NCI-H146 (cell line): ENCODE results near the gene ZSCAN9.
A peak's percentile ranks its signal among the peaks of the same experiment; 100 is the strongest.

Experiments used
- DNase-seq: peaks from one replicate; lab custom pipeline; 2025; lab: John Stamatoyannopoulos, UW

The ZSCAN9 gene

GRCh38 chr6:28225056-28225834 is at the start of gene ZSCAN9:
Gene ZSCAN9, plus strand, starts transcription at chr6:28225275. Its CDS starts 1,810 bp downstream, at chr6:28227085.
- peak; percentile 96 for DNase-seq

GRCh38 chr6:28176373-28176772 is 48.7 kb upstream of the ZSCAN9 start:
- DNase-seq: no peak

GRCh38 chr6:28182255-28182654 is 42.8 kb upstream of the ZSCAN9 start:
- DNase-seq: no peak

- DNase-seq: no peak
These were observed 36.7 kb upstream of the ZSCAN9 start for GRCh38 chr6:28188111-28188979.

GRCh38 chr6:28200020-28200419 is 25.1 kb upstream of the ZSCAN9 start:
- no peak for DNase-seq

- DNase-seq: no peak
These were observed 21.9 kb upstream of the ZSCAN9 start for GRCh38 chr6:28203201-28203600.

- DNase-seq: no peak
These were observed 19.2 kb upstream of the ZSCAN9 start for GRCh38 chr6:28205879-28206278.

- no peak for DNase-seq
These were observed 18.5 kb upstream of the ZSCAN9 start for GRCh38 chr6:28206527-28206926.

- no peak for DNase-seq
These were observed 18.1 kb upstream of the ZSCAN9 start for GRCh38 chr6:28206928-28207509.

GRCh38 chr6:28207510-28208110 is 17.5 kb upstream of the ZSCAN9 start:
- DNase-seq: no peak

- DNase-seq: no peak
These were observed 16.9 kb upstream of the ZSCAN9 start for GRCh38 chr6:28208111-28208659.

- no peak for DNase-seq
These were observed 15.1 kb upstream of the ZSCAN9 start for GRCh38 chr6:28209753-28210535.

GRCh38 chr6:28211840-28212509 is 13.1 kb upstream of the ZSCAN9 start:
- DNase-seq: peak; percentile 67

- DNase-seq: peak; percentile 89
These were observed 12.4 kb upstream of the ZSCAN9 start for GRCh38 chr6:28212510-28213212.

- no peak for DNase-seq
These were observed 11.9 kb upstream of the ZSCAN9 start for GRCh38 chr6:28213213-28213523.

- DNase-seq: no peak
These were observed 9.7 kb upstream of the ZSCAN9 start for GRCh38 chr6:28215425-28215824.

- no peak for DNase-seq
These were observed 7.2 kb upstream of the ZSCAN9 start for GRCh38 chr6:28217890-28218289.

GRCh38 chr6:28218312-28219248 is 6.5 kb upstream of the ZSCAN9 start:
- DNase-seq: peak; percentile 85
